ENCODE measurements around the gene PLK3.

- TF ChIP-seq CTCF (IDR thresholded peaks at IDR 0.05; ENCODE audit: poor library complexity) (no peak), EZH2 (IDR thresholded peaks at IDR 0.05; ENCODE audit: borderline replicate concordance) (no peak), EZH2phosphoT487 (IDR thresholded peaks at IDR 0.05; ENCODE audit: low read depth, severe bottlenecking, unreplicated experiment) (no peak)
Observed at GRCh38 chr1:44808063-44808937, 8.1 kb downstream of the PLK3 start, which contains the start of gene BTBD19.

Data from hepatocyte (in vitro differentiated cells).